Right lobe of liver (tissue), 6 donors: ENCODE measurements around the gene MS4A4A. TPM values are rescaled to one million over a fixed set of nuclear protein-coding genes. Genes with fewer than 3 reads are reported as not detected.

Experiments used
- ATAC-seq, 4 donors: fragments of 200-7000 bp; cut with Tn5 transposase; one replicate each; pipeline ENCODE4 v1.9.1; 2020; ENCODE audit warnings: mild to moderate bottlenecking in 4 of 4, moderate library complexity in 4 of 4
- DNase-seq, 3 donors: peaks; one replicate each; pipeline ENCODE4 v3.0.0-alpha.2; 2020
- H3K27ac ChIP-seq, 3 donors: fragments of 200-600 bp; one replicate each; pipeline ENCODE4 v1.8.0; 2022
- H3K27me3 ChIP-seq, 2 donors: fragments of 200-600 bp; one replicate each; pipeline ENCODE4 v1.8.0; 2022
- H3K36me3 ChIP-seq, 4 donors: fragments of 200-600 bp; sonication (generic) in 1 of 4; one replicate each; pipeline versions ENCODE4 v1.5.1 to v1.8.0; 2017 to 2022; ENCODE audit warnings: control low read depth in 1 of 4
- H3K4me1 ChIP-seq, 4 donors: fragments of 200-600 bp; sonication (generic) in 1 of 4; one replicate each; pipeline versions ENCODE4 v1.5.1 to v1.8.0; 2017 to 2022; ENCODE audit warnings: control low read depth in 1 of 4
- H3K4me3 ChIP-seq, 3 donors: fragments of 200-600 bp; one replicate each; pipeline ENCODE4 v1.8.0; 2022
- H3K9me3 ChIP-seq, 4 donors: fragments of 200-600 bp; sonication (generic) in 1 of 4; one replicate each; pipeline versions ENCODE4 v1.5.1 to v1.8.0; 2017 to 2022; ENCODE audit warnings: control low read depth in 1 of 4
- CTCF ChIP-seq, 4 donors: fragments of 200-600 bp in 3 of 4; fragments of 450-650 bp in 1 of 4; IDR thresholded peaks; one replicate each; pipeline versions ENCODE4 v1.5.1 to v1.8.0; 2016 to 2022; ENCODE audit warnings: antibody characterized with exemption in 4 of 4, mild to moderate bottlenecking in 2 of 4
- POLR2A ChIP-seq: fragments of 450-650 bp; IDR thresholded peaks from one replicate; pipeline ENCODE4 v1.6.1; 2017; ENCODE audit warnings: antibody characterized with exemption, mild to moderate bottlenecking
- WGBS: methylation state at CpG from one replicate; pipeline ENCODE4 v1.1.6; 2018; ENCODE audit warnings: low coverage, low lambda C conversion rate; ENCODE audit not compliant: insufficient coverage; ENCODE audit errors: missing lambda C conversion rate; 5-methylcytosine and 5-hydroxymethylcytosine counted together
- intact Hi-C, 2 donors: fragments of 100-400 bp; cut with DNase I; formaldehyde crosslinking; loops; one replicate each; pipeline versions ENCODE4 v1.11.2 to v1.14.1; 2022
- total RNA-seq, 6 experiments: library from RNA; depleted of rRNA in 2 of 6; stranded (reverse); fragments of >200 nt in 2 of 6; fragmentation: NEBNext Ultra II Directional in 3 of 6; extraction: Animal tissue kit (Norgen Biotek cat#: 25700) in 3 of 6; gene quantifications; one replicate each; pipeline versions ENCODE4 v1.1.0 to v1.2.4, GENCODE V29; 2016 to 2023
- donor health status: DM: no; HTN: yes; CAD: no.
- donor health status: DM: no; HTN: no; CAD: no.
- donor health status: DM: no; HTN: no; CAD: no.
- donor health status: DM: no; HTN: yes; CAD: no.
- donor health status: DM: no; HTN: yes; CAD: no.

Gene MS4A4A
- total RNA-seq, 6 experiments from 2014 or later = 5.2 to 13.0 (median 9.0) TPM

- no peaks in the 10 kb centered on the region for H3K4me1 ChIP-seq
- ATAC-seq = no peak
- no peak overlapping the region for H3K27ac ChIP-seq
- intact Hi-C loops = no loop called here
- no peak overlapping the region for H3K4me3 ChIP-seq
- H3K36me3 ChIP-seq = no peaks in the 10 kb centered on the region
- no peaks in the 10 kb centered on the region for H3K27me3 ChIP-seq
- no peak for DNase-seq
- TF ChIP-seq CTCF (IDR thresholded peaks at IDR 0.05) = no peak
- TF ChIP-seq POLR2A = no peak
- 44% methylated on average over 3 of the region's 3 CpGs for WGBS
- H3K9me3 ChIP-seq = no peaks in the 10 kb centered on the region
These were observed 27.2 kb downstream of the MS4A4A start for GRCh38 chr11:60307507-60308195.

GRCh38 chr11:60310407-60310998, 30.0 kb downstream of the MS4A4A start:
- ATAC-seq = peak in 3 of 4 donors; percentile 47 to 63 (median 58)
- WGBS = 27% methylated on average over 5 of the region's 5 CpGs
- Histone ChIP-seq H3K4me3 (no peak overlapping the region), H3K27me3 (no peaks in the 10 kb centered on the region), H3K36me3 (no peaks in the 10 kb centered on the region), H3K4me1 (no peaks in the 10 kb centered on the region), H3K27ac (no peak overlapping the region), H3K9me3 (no peaks in the 10 kb centered on the region)
- TF ChIP-seq CTCF (IDR thresholded peaks at IDR 0.05) (no peak), POLR2A (no peak)
- no peak for DNase-seq
- intact Hi-C loops = no loop called here

GRCh38 chr11:60314635-60315321, 34.3 kb downstream of the MS4A4A start:
- ATAC-seq = peak; percentile 47 to 67 (median 60)

GRCh38 chr11:60315871-60316270, 35.4 kb downstream of the MS4A4A start:
- no peak for TF ChIP-seq CTCF (IDR thresholded peaks at IDR 0.05)
- no peak for TF ChIP-seq POLR2A
- no peaks in the 10 kb centered on the region for H3K4me1 ChIP-seq

More at GRCh38 chr11:60314635-60315321, 34.3 kb downstream of the MS4A4A start:
- H3K4me1 ChIP-seq = no peaks in the 10 kb centered on the region
- peak overlapping the region in 2 of 3 donors; percentile 22 to 40 for H3K27ac ChIP-seq
- no peak overlapping the region for H3K4me3 ChIP-seq
- H3K36me3 ChIP-seq = no peaks in the 10 kb centered on the region
- DNase-seq = no peak
- TF ChIP-seq POLR2A (no peak), CTCF (IDR thresholded peaks at IDR 0.05) (no peak)
- no peaks in the 10 kb centered on the region for H3K27me3 ChIP-seq
- H3K9me3 ChIP-seq = no peaks in the 10 kb centered on the region
- WGBS = 16% methylated on average over 2 of the region's 2 CpGs
- intact Hi-C loops = no loop called here

More at GRCh38 chr11:60315871-60316270, 35.4 kb downstream of the MS4A4A start:
- DNase-seq (no peak), ATAC-seq (no peak)
- Histone ChIP-seq H3K27me3 (no peaks in the 10 kb centered on the region), H3K4me3 (no peak overlapping the region), H3K9me3 (no peaks in the 10 kb centered on the region), H3K36me3 (no peaks in the 10 kb centered on the region), H3K27ac (no peak overlapping the region)
- intact Hi-C loops = no loop called here
